HCT116 (cell line): ENCODE data around the gene NDUFB8. TPM values are rescaled to one million over a fixed set of nuclear protein-coding genes. Genes with fewer than 3 reads are reported as not detected.

ENCODE experiments used
- ATAC-seq: fragments of 200-7000 bp; cut with Tn5 transposase; 2 replicates; pipeline ENCODE4 v1.9.1; 2020; ENCODE audit warnings: mild to moderate bottlenecking, moderate library complexity
- BruUV-seq: library from RNA; stranded (reverse); fragments of 400-500 nt; replicated peaks from 2 replicates; lab custom pipeline; 2021; lab: Mats Ljungman, UMichigan
- CTCF ChIA-PET: fragments of 300-600 bp; sonication (Branson Sonifier 250); formaldehyde crosslinking; loops from one replicate; lab custom pipeline; 2021; ENCODE audit warnings: antibody characterized with exemption; lab: Charles Lee
- POLR2A ChIA-PET: fragments of 300-600, 350-600 bp; sonication (Branson Sonifier 250); formaldehyde crosslinking; loops from one replicate; lab custom pipeline; 2021; ENCODE audit warnings: antibody characterized with exemption; lab: Charles Lee
- RAD21 ChIA-PET, 2 experiments: fragments of 300-600 bp; sonication (Branson Sonifier 250); formaldehyde crosslinking; loops; one replicate each; lab custom pipeline; 2023; ENCODE audit warnings: low total read pairs in 2 of 2; ENCODE audit not compliant: uncharacterized antibody in 2 of 2, unreplicated experiment in 2 of 2, low non-redundant PET in 1 of 2; lab: Charles Lee
- DNase-seq: peaks from one replicate; pipeline ENCODE4 v3.0.0-alpha.2; 2010; ENCODE audit warnings: low read depth, low spot score
- H2AFZ ChIP-seq: fragments of 200-600 bp; shearing (Covaris generic), sonication (generic); 2 replicates; pipeline ENCODE4 v1.6.1; 2017; ENCODE audit warnings: low read depth, mixed run types, mixed read lengths, antibody characterized with exemption, low read length; ENCODE audit not compliant: poor library complexity, severe bottlenecking
- H3K27ac ChIP-seq: 2 replicates; pipeline ENCODE4 v1.5.1; 2012; ENCODE audit warnings: low read depth, low read length
- H3K27me3 ChIP-seq: fragments of 200-600 bp; sonication (generic); 2 replicates; pipeline ENCODE4 v1.6.1; 2016; ENCODE audit warnings: mixed run types, low read length, mixed read lengths; ENCODE audit not compliant: insufficient read depth
- H3K36me3 ChIP-seq, 2 experiments: fragments of 200-500 bp in 1 of 2; fragments of 200-600 bp in 1 of 2; sonication (Bioruptor generic) in 1 of 2; sonication (generic) in 1 of 2; 2 replicates each; pipeline versions ENCODE4 v1.5.1 to v1.6.1; 2014 to 2016; ENCODE audit warnings: low read length in 2 of 2, inconsistent platforms in 1 of 2, mixed read lengths in 1 of 2, mixed run types in 1 of 2; ENCODE audit not compliant: insufficient read depth in 2 of 2, control insufficient read depth in 1 of 2
- H3K4me1 ChIP-seq, 2 experiments: fragments of 200-600 bp in 1 of 2; sonication (generic) in 1 of 2; 2 replicates each; pipeline versions ENCODE4 v1.5.1 to v1.6.1; 2012 to 2017; ENCODE audit warnings: low read length in 2 of 2, inconsistent platforms in 1 of 2, mild to moderate bottlenecking in 1 of 2, mixed read lengths in 1 of 2, mixed run types in 1 of 2, moderate library complexity in 1 of 2; ENCODE audit not compliant: insufficient read depth in 2 of 2, control insufficient read depth in 1 of 2
- H3K4me2 ChIP-seq: fragments of 200-600 bp; sonication (generic); 2 replicates; pipeline ENCODE4 v1.6.1; 2017; ENCODE audit warnings: mixed run types, low read length, mixed read lengths
- H3K4me3 ChIP-seq, 2 experiments: fragments of 200-600 bp in 1 of 2; sonication (generic) in 1 of 2; replicated peaks in 1 of 2; 2 replicates each; pipeline ENCODE4 v1.5.1; 2011 to 2016; ENCODE audit warnings: low read length in 2 of 2, control low read depth in 1 of 2, low read depth in 1 of 2, mild to moderate bottlenecking in 1 of 2, mixed read lengths in 1 of 2, mixed run types in 1 of 2
- H3K79me2 ChIP-seq: fragments of 200-600 bp; sonication (generic); 2 replicates; pipeline ENCODE4 v1.6.1; 2017; ENCODE audit warnings: mild to moderate bottlenecking, mixed run types, low read length, moderate library complexity, mixed read lengths; ENCODE audit not compliant: insufficient read depth
- H3K9ac ChIP-seq: fragments of 200-600 bp; sonication (generic); 2 replicates; pipeline ENCODE4 v1.6.1; 2016; ENCODE audit warnings: low read length, mixed read lengths
- H3K9me2 ChIP-seq: fragments of 200-600 bp; sonication (generic), shearing (Covaris generic); 2 replicates; pipeline ENCODE4 v1.6.1; 2017; ENCODE audit warnings: mixed run types, mild to moderate bottlenecking, moderate library complexity; ENCODE audit not compliant: insufficient read depth
- H3K9me3 ChIP-seq, 2 experiments: fragments of 200-500 bp in 1 of 2; fragments of 200-600 bp in 1 of 2; sonication (Bioruptor generic) in 1 of 2; sonication (generic) in 1 of 2; 2 replicates each; pipeline ENCODE4 v1.6.1; 2014 to 2017; ENCODE audit warnings: low read length in 2 of 2, mixed read lengths in 2 of 2, inconsistent platforms in 1 of 2, low read depth in 1 of 2, mild to moderate bottlenecking in 1 of 2, mixed run types in 1 of 2, moderate library complexity in 1 of 2; ENCODE audit not compliant: control insufficient read depth in 1 of 2, insufficient read depth in 1 of 2
- H4K20me1 ChIP-seq: fragments of 200-600 bp; sonication (generic), shearing (Covaris generic); 2 replicates; pipeline ENCODE4 v1.6.1; 2017; ENCODE audit warnings: mixed run types, mild to moderate bottlenecking, moderate library complexity; ENCODE audit not compliant: insufficient read depth
- ATF3 ChIP-seq: IDR thresholded peaks from 2 replicates; pipeline ENCODE4 v1.6.1; 2012
- CBX3 ChIP-seq: IDR thresholded peaks from 2 replicates; pipeline ENCODE4 v1.6.1; 2012; ENCODE audit warnings: low read depth
- CEBPB ChIP-seq: IDR thresholded peaks from 2 replicates; pipeline ENCODE4 v1.6.1; 2012; ENCODE audit warnings: low read depth
- ELF1 ChIP-seq: IDR thresholded peaks from 2 replicates; pipeline ENCODE4 v1.6.1; 2012; ENCODE audit warnings: low read depth, borderline replicate concordance
- EZH2 ChIP-seq: fragments of 200-600 bp; sonication (generic); IDR thresholded peaks from 2 replicates; pipeline ENCODE4 v1.6.1; 2017; ENCODE audit warnings: antibody characterized with exemption, mixed run types
- FOSL1 ChIP-seq: IDR thresholded peaks from 2 replicates; pipeline ENCODE4 v1.6.1; 2012; ENCODE audit warnings: low read depth
- JUND ChIP-seq: IDR thresholded peaks from 2 replicates; pipeline ENCODE4 v1.6.1; 2012
- MAX ChIP-seq: IDR thresholded peaks from 2 replicates; pipeline ENCODE4 v1.6.1; 2012
- POLR2A ChIP-seq: IDR thresholded peaks from 2 replicates; pipeline ENCODE4 v1.7.0; 2011; ENCODE audit warnings: borderline replicate concordance; ENCODE audit not compliant: insufficient read depth, insufficient read length; ENCODE audit errors: extremely low read depth
- POLR2AphosphoS5 ChIP-seq: IDR thresholded peaks from 2 replicates; pipeline ENCODE4 v1.6.1; 2011; ENCODE audit warnings: mild to moderate bottlenecking, low read depth, low read length, moderate library complexity
- RAD21 ChIP-seq: IDR thresholded peaks from 2 replicates; pipeline ENCODE4 v1.6.1; 2012; ENCODE audit warnings: low read depth, mild to moderate bottlenecking
- SIN3A ChIP-seq: IDR thresholded peaks from 2 replicates; pipeline ENCODE4 v1.6.1; 2012; ENCODE audit warnings: low read depth
- SP1 ChIP-seq: IDR thresholded peaks from 2 replicates; pipeline ENCODE4 v1.6.1; 2012; ENCODE audit warnings: low read depth
- TCF7L2 ChIP-seq: IDR thresholded peaks from 2 replicates; pipeline ENCODE4 v1.7.0; 2011; ENCODE audit warnings: borderline replicate concordance, inconsistent platforms; ENCODE audit not compliant: insufficient read depth, insufficient read length; ENCODE audit errors: extremely low read depth
- ZFX ChIP-seq: fragments of 450-650 bp; IDR thresholded peaks from 2 replicates; pipeline ENCODE4 v1.6.1; 2017
- ZNF274 ChIP-seq: fragments of 200-500 bp; sonication (Bioruptor generic); IDR thresholded peaks from 2 replicates; pipeline ENCODE4 v1.6.1; 2014; ENCODE audit warnings: mild to moderate bottlenecking, low read depth, low read length, inconsistent platforms
- intact Hi-C: fragments of 100-400 bp; cut with micrococcal nuclease; formaldehyde crosslinking; loops from 2 replicates; pipeline ENCODE4 v1.10.0; 2022
- total RNA-seq: library from RNA; stranded (reverse); gene quantifications from one replicate; pipeline ENCODE4 v1.2.1, GENCODE V29; 2021; ENCODE audit not compliant: unreplicated experiment
- TF ChIP-seq, protein P1 (sequence below): IDR thresholded peaks from 2 replicates; pipeline ENCODE4 v1.6.1; 2012; ENCODE audit warnings: low read depth
- TF ChIP-seq, protein P2 (sequence below), 3 experiments: fragments of 200-600 bp in 1 of 3; sonication (generic) in 1 of 3; IDR thresholded peaks in 2 of 3; conservative IDR thresholded peaks in 1 of 3; 2 replicates each; pipeline ENCODE4 v1.5.1; 2012 to 2017; ENCODE audit warnings: low read depth in 2 of 3, low read length in 2 of 3, antibody characterized with exemption in 1 of 3, borderline replicate concordance in 1 of 3, control low read depth in 1 of 3, mild to moderate bottlenecking in 1 of 3, mixed read lengths in 1 of 3, mixed run types in 1 of 3, moderate library complexity in 1 of 3; ENCODE audit not compliant: insufficient read depth in 1 of 3

NDUFB8 gene
- total RNA-seq, 1 experiment from 2014 or later: 243 TPM

DNA sequence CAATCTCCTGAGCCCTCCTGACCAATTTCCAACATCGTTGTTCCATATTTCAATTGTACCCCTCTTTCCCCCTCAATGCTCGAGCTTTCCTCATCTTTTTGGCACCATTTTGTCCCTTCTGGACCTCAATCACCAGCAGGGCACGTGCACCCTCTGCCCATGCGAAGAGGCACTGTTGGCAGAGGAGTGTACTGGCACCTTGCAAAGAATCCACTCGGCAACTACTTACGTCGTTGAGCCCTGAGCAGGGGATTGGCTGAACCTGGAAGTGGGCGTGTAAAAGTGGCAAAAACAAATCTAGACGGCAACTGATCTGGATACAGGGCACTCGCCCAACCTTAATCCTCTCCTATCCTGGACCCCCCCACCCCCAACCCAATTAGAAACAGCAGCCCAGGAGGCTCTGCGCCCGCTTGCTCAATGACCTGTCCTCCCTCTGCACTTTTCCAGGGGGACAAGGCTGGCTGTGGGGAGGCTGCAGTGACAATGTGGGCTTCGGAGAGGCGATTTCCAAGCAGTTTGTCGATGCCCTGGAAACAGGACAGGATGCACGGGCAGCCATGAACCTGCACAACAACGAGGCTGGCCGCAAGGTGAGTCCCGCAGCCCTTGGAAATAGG is 48.1 kb downstream of the NDUFB8 start:
- intact Hi-C loops: no loop called here
- ATAC-seq (peak; percentile 99), DNase-seq (peak; percentile 89)
- H3K4me3 ChIP-seq: no peak overlapping the region
- TF ChIP-seq FOSL1 (no peak), ZNF274 (no peak), ZFX (no peak), CEBPB (no peak), ELF1 (no peak), TCF7L2 (no peak), RAD21 (no peak; the same call in 1 of the 2 replicates), POLR2A (no peak), EZH2 (no peak), SIN3A (no peak), ATF3 (no peak), MAX (peak; percentile 100), POLR2AphosphoS5 (no peak; the same call in 1 of the 2 replicates), CBX3 (peak; percentile 97; the same call in 1 of the 2 replicates), JUND (no peak), SP1 (peak; percentile 86)
- TF ChIP-seq, protein P1, sequence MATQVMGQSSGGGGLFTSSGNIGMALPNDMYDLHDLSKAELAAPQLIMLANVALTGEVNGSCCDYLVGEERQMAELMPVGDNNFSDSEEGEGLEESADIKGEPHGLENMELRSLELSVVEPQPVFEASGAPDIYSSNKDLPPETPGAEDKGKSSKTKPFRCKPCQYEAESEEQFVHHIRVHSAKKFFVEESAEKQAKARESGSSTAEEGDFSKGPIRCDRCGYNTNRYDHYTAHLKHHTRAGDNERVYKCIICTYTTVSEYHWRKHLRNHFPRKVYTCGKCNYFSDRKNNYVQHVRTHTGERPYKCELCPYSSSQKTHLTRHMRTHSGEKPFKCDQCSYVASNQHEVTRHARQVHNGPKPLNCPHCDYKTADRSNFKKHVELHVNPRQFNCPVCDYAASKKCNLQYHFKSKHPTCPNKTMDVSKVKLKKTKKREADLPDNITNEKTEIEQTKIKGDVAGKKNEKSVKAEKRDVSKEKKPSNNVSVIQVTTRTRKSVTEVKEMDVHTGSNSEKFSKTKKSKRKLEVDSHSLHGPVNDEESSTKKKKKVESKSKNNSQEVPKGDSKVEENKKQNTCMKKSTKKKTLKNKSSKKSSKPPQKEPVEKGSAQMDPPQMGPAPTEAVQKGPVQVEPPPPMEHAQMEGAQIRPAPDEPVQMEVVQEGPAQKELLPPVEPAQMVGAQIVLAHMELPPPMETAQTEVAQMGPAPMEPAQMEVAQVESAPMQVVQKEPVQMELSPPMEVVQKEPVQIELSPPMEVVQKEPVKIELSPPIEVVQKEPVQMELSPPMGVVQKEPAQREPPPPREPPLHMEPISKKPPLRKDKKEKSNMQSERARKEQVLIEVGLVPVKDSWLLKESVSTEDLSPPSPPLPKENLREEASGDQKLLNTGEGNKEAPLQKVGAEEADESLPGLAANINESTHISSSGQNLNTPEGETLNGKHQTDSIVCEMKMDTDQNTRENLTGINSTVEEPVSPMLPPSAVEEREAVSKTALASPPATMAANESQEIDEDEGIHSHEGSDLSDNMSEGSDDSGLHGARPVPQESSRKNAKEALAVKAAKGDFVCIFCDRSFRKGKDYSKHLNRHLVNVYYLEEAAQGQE: no peak
- TF ChIP-seq, protein P2, sequence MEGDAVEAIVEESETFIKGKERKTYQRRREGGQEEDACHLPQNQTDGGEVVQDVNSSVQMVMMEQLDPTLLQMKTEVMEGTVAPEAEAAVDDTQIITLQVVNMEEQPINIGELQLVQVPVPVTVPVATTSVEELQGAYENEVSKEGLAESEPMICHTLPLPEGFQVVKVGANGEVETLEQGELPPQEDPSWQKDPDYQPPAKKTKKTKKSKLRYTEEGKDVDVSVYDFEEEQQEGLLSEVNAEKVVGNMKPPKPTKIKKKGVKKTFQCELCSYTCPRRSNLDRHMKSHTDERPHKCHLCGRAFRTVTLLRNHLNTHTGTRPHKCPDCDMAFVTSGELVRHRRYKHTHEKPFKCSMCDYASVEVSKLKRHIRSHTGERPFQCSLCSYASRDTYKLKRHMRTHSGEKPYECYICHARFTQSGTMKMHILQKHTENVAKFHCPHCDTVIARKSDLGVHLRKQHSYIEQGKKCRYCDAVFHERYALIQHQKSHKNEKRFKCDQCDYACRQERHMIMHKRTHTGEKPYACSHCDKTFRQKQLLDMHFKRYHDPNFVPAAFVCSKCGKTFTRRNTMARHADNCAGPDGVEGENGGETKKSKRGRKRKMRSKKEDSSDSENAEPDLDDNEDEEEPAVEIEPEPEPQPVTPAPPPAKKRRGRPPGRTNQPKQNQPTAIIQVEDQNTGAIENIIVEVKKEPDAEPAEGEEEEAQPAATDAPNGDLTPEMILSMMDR (IDR thresholded peaks at IDR 0.05 in 2 of 3, conservative IDR thresholded peaks at IDR 0.05 in 1 of 3; ENCODE audit: borderline replicate concordance in 1 of 3, insufficient read depth in 1 of 3, low read depth in 2 of 3, low read length in 2 of 3): peak in 2 of 3 experiments; percentile 2 to 26; a peak in 1 of 6 replicates
- POLR2A ChIA-PET: interaction anchor here (1.7 kb wide), 1 partner anchor 54 kb away, joined by 3 read pairs; the partner anchor contains the start of gene HIF1AN
- peaks cover 22% of the 10 kb centered on the region for H3K27me3 ChIP-seq
- RAD21 ChIA-PET: interaction anchor here (1.6 to 1.7 kb wide), 2 partner anchors 37 to 397 kb away, joined by 3 to 5 read pairs; no protein-coding TSS in a partner anchor
- no peak overlapping the region for H2AFZ ChIP-seq
- H4K20me1 ChIP-seq: no peaks in the 10 kb centered on the region
- H3K4me2 ChIP-seq: peak overlapping the region; percentile 44
- no peak overlapping the region for H3K9ac ChIP-seq
- CTCF ChIA-PET: interaction anchor here (0.5 to 1.7 kb wide), 6 partner anchors 13 to 397 kb away, joined by 3 to 4 read pairs (median 3); no protein-coding TSS in a partner anchor
- no peaks in the 10 kb centered on the region for H3K9me2 ChIP-seq
- H3K27ac ChIP-seq: no peak overlapping the region
- peaks cover 0 to 4% of the 10 kb centered on the region in 2 experiments; a peak in 2 of 4 replicates for H3K4me1 ChIP-seq
- no peaks in the 10 kb centered on the region for H3K36me3 ChIP-seq
- H3K9me3 ChIP-seq: no peaks in the 10 kb centered on the region
- no TSS peak for BruUV-seq
- no peaks in the 10 kb centered on the region for H3K79me2 ChIP-seq
